Inflammatory macrophage treated with lipopolysaccharide for 4 hours (primary cell): Measurements from ENCODE around the gene ARHGEF37.
"Not testable (repeated sequence)": the region's sequence is repeated elsewhere in the genome, so short reads cannot be mapped to it uniquely, and the experiment has no call there.

ENCODE experiments used
- DNase-seq: peaks from one replicate; pipeline ENCODE4 v3.0.0-alpha.2; 2020

ARHGEF37 gene

DNA sequence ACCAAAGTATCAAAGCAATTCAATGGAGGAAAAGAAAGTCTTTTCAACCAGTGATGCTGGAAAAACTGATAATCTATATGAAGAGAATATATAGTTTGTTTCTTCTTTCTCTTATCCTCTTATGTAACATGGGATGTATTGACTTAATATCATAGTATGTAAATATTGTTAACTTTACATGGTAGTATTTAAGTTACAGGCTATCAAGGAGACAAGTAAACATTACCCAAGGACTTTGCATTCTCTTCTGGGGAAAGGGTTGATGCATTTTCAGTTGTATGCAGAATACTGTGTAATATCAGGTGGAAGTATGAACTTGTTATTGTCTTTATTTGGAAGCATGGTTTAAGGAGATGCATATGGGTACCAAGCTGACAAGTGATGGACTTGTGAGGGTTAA lies 9.1 kb upstream of the ARHGEF37 start:
- no peak for DNase-seq

DNA sequence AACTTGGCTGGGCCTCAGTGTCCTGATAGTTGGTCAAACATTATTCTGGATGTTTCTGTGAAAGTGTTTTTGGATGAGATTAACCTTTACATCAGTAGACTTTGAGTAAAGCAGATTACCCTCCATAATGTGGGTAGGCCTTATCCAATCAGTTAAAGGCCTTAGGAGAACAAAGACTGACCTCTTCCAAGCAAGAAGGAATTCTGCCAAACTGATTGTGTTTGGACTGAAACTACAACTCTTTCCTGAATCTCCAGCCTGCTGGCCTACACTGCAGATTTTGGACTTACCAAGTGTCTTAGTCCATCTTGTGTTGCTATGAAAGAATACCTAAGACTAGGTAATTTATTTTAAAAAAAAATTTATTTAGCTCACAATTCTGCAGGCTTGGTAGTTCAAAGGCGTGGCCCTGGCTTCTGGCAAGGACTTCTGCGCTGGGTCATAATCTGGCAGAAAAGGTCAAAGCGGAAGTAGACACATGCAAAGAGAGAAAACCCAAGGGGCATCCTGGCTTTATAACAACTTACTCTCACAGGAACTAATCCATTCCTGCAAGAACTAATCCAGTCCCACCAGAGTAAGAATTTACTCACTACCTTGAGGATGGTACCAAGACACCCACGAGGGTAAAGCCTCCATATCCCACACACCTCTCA lies 8.6 kb upstream of the ARHGEF37 start:
- no peak for DNase-seq

GRCh38 chr5:149575131-149575530 lies 6.2 kb upstream of the ARHGEF37 start:
- DNase-seq = no peak

GRCh38 chr5:149576021-149576420 lies 5.3 kb upstream of the ARHGEF37 start:
- DNase-seq = no peak

GRCh38 chr5:149578896-149579295 lies 2.4 kb upstream of the ARHGEF37 start:
- DNase-seq = no peak

DNA sequence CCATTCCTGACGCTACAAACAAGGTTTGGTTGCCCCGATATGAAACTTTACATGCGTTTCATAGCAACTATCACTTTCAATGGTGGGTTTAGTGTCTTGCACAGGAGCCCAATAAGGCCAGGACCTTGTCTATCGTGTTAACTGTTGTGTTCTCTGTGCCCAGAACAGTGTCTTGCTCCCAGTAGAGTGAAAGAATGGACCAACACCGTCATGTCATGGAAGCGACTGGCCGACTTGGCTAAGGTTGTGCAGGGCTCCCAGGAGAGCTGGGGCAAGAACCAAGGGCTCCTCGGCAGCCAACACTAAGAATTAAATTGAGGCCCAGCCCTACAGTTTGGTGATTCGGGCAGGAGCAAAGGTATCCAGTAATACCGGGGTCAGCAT lies 498 bp upstream of the ARHGEF37 start:
- no peak for DNase-seq

- DNase-seq = no peak
Observed at GRCh38 chr5:149581931-149582768, 852 bp downstream of the ARHGEF37 start.

DNA sequence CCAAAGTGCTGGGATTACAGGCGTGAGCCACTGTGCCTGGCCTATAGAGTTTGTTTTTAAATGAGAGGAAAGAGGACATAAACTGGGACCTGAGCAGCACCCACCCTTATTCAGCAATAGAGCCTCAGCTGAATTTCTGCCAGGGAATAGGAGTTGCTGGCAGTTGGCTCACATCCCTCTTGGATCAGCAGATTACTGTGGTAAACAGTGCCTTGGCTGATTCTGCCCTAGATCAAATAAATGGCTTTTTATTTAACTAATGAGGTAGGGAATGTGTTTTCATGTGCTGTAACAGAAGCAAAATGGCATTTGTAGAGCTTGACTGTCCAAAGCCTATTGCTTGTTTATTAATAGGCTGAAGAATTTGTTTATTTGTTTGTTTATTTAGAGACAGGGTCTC lies 2.1 kb downstream of the ARHGEF37 start:
- DNase-seq = no peak

- no peak for DNase-seq
Observed at GRCh38 chr5:149584121-149584520, 2.8 kb downstream of the ARHGEF37 start.

- peak; percentile 4 for DNase-seq
Observed at GRCh38 chr5:149585910-149586309, 4.6 kb downstream of the ARHGEF37 start.

- DNase-seq = no peak
Observed at GRCh38 chr5:149586708-149587318, 5.5 kb downstream of the ARHGEF37 start.

DNA sequence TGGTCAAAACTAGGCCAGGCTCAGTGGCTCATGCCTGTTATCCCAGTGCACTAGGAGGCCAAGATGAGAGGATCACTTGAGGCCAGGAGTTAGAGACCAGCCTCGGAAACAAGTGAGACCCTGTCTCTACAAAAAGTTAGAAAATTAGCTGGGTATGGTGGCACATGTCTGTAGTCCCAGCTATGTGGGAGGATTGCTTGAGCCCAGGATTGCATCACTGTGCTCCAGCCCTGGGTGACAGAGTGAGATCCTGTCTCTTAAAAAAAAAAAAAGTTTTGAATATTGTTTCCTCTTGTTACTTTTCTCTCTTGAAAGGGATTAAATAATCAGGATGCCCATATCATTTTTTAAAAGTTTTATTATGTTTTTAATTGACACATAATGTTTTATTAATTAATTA lies 7.6 kb downstream of the ARHGEF37 start:
- DNase-seq = peak; percentile 67

GRCh38 chr5:149593370-149593769 lies 12.1 kb downstream of the ARHGEF37 start:
- no peak for DNase-seq

DNA sequence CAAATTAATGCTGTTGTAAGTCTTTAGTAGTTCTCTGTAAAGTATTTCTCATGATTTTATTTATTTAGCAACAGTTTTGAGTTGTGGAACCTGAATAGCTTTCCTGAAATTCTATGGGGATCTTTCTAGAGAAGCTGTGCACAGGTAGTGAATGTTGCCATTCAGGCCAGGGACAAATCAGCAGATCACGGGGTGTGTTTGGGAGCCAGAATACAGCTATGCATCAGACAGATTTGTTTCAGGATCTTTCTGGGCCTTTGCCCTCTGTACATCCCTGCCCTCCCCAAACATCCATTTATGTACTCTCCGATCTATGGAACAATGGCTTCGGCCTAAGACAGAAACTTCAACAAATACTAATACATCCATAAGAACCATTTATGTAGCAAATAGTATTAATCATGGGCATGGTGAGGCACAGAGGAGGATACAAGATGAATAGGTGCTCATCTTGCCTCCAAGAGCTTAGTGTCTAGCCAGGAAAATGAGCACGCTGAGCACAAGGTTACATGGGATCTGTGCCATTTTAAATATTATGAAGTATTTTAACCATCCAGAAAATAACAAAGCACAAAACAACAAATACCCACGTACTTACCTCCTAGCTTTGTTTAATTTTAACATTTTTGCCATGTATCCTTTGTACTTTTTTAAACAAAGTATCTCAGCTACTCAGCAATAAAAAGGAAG lies 13.1 kb downstream of the ARHGEF37 start:
- no peak for DNase-seq

- not testable (repeated sequence) for DNase-seq
Observed at GRCh38 chr5:149595105-149595504, 13.8 kb downstream of the ARHGEF37 start.

DNA sequence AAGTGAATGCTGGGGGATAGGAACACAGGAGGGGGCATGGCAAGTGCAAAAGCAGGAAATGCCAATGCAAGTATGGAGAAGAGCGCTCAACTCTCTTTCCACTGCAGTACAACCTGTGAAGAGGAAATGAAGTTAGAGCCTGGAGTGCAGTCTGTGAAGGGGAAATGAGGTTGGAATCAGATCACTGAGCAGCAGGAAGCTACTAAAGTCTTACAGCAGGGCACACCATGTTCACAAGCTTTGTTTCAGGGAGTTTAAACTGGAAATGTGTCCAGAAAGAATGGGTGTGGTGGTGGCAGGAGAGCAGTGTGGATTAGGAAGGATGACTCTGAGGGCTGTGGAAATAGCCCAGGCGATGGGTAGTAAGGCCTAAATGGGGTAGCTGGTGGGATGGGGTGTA lies 15.4 kb downstream of the ARHGEF37 start:
- no peak for DNase-seq

DNA sequence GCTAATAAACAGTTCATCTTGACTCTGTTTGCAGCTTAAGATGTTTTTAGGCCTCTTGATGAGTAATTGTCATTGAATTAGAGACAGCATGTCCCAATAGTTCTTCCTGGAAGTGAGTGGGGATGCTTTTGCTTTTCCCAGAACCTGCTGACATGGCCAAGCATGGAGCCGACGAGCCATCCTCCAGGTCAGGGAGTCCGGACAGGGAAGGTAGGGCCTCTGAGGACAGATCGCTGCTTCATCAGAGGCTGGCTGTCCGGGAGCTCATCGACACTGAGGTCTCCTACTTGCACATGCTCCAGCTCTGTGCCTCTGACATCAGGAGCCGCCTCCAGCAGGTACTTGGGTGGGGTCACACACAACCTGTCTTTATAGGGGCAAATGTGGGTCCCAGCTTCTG lies 16.3 kb downstream of the ARHGEF37 start:
- no peak for DNase-seq

DNA sequence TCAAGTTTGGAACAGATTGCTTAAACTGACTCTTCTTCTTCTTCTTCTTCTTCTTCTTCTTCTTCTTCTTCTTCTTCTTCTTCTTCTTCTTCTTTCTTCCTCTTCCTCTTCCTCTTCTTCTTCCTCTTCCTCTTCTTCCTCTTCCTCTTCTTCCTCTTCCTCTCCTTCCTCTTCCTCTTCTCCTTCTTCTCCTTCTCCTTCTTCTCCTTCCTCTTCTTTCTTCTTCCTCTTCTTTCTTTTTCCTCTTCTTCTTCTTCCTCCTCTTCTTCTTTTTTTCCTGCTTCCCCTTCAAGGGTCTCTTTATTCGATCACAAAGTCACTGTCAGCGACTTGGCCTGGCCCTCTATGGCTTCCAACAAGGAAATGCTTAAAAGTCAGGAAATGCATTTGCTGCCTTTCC lies 16.9 kb downstream of the ARHGEF37 start:
- DNase-seq = not testable (repeated sequence)

DNA sequence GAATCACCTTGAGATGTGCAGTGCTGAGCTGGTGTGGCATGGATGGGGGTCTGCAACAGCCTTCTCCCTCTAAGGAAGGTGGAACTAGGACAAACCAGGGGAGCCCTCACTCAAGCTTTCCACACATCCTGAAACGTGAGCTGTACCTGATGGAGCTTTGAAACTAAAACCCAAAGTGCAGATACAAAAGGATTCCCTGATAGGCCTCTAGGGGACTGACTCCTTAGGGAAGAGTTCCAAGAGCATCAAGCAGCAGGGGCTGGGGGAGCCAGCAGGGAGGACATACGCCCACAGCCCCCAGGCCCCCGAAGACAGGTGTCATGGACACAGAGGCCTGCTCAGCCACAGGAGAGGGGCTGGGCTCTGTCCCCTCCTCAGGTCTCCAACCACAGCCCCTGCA lies 17.7 kb downstream of the ARHGEF37 start:
- DNase-seq = no peak

GRCh38 chr5:149599375-149599774 lies 18.1 kb downstream of the ARHGEF37 start:
- no peak for DNase-seq

- no peak for DNase-seq
Observed at GRCh38 chr5:149600932-149601331, 19.6 kb downstream of the ARHGEF37 start.

DNA sequence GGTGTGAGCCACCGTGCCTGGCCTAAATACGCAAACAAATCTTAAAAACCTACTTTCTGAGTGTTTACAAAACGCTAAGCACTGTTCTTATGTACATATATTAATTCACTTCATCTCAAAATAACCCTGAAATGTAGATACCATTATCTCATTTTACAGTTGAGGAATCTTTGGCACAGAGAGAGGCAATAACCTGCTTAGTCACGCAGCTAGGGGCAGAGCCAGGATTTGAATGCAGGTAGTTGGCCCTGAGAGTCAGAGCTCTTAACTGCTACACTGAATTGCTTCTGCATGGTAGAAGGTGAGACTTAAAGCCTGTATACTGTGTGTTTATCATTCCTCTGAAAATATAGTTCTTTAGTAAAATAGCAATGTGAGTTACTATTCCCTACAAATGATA lies 21.9 kb downstream of the ARHGEF37 start:
- no peak for DNase-seq

- no peak for DNase-seq
Observed at GRCh38 chr5:149603920-149604319, 22.6 kb downstream of the ARHGEF37 start.

- DNase-seq = no peak
Observed at GRCh38 chr5:149604321-149604720, 23.0 kb downstream of the ARHGEF37 start.
